T47D (cell line): ENCODE results near the gene PAQR7.

Experiments used
- DNase-seq, 2 experiments: peaks; one replicate each; pipeline versions ENCODE4 v3.0.0 to v3.0.0-alpha.2; 2011 to 2012; ENCODE audit warnings: low read depth in 1 of 2, low spot score in 1 of 2
- JUND ChIP-seq: IDR thresholded peaks from 2 replicates; pipeline ENCODE4 v1.6.1; 2012; ENCODE audit warnings: low read depth
- in situ Hi-C: cut with HindIII; loops from 2 replicates; pipeline ENCODE4 v1.10.0; 2016; ENCODE audit warnings: low sequenced_read_pairs, low pct_unique_long_range_greater_than_20kb

The PAQR7 gene

DNA sequence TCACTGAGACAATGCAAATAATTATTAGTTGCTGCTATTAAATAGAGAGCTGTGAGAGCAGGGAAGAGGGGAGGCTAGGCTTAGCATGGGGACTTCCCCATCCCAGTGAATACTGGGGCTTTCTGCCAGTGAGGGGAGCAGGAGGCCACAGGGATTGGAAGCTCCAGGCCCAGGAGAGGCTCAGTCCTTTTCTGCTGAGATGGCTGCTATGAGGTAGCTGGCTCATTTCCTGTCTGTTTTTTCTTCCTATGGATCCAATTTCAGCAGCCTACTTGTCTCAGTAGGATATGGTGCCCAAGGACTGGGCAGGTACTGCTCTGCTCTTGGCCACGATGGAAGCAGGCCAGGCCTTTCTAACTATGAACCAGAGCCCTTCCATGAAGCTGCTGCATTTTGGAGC, 20.8 kb upstream of the PAQR7 start:
- no peak for DNase-seq
- no peak for TF ChIP-seq JUND
- in situ Hi-C loops = no loop called here

DNA sequence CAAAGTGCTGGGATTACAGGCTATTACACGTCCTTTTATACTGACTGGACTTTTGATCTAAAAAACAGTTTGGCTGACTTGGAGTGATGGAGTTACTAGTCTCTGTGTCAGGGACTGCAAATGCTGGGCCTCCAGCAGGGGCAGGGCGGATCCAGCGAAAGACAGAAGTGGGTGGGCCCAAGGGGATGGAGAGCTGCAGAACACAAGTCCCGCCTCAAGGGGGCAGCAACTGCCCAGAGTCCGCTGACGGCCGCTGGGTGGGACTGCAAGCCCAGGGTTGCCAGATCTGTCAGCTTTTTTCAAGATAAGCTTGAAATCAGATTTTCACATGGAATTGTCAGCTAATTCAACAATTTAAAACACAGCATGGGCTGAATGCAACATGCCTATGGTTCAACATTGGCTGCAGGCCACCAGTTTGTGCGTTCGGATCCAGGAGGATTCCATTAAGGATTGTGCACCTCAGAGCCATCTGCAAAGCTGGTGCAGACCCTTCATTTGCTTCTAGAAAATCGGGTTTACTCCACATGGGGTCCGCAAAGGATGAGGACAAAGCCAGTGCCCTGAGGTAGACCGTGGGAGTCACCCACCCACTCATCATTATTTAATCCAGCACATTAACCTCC, 20.0 kb upstream of the PAQR7 start:
- no peak for TF ChIP-seq JUND
- in situ Hi-C loops = no loop called here
- peak; percentile 56 to 80 for DNase-seq

DNA sequence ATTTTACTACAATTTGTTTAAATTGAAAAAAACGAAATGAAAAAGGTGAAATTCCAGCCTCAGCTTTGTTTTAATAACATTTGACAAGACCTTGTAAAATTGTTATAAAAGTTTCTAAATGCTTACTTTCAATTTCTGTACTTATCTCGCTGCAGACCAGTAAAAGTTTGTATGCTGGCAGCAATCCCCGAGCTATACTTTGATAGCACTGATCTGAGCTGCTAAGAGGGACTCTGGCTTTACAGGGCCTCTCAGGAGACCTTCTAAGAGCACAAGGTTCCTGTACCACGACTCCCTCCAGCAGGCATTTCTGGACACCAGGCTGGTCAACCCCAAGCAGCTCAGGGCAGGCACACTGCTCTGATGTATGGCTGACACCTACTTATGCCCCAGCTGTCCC, 17.6 kb upstream of the PAQR7 start:
- TF ChIP-seq JUND = no peak
- in situ Hi-C loops = no loop called here

DNA sequence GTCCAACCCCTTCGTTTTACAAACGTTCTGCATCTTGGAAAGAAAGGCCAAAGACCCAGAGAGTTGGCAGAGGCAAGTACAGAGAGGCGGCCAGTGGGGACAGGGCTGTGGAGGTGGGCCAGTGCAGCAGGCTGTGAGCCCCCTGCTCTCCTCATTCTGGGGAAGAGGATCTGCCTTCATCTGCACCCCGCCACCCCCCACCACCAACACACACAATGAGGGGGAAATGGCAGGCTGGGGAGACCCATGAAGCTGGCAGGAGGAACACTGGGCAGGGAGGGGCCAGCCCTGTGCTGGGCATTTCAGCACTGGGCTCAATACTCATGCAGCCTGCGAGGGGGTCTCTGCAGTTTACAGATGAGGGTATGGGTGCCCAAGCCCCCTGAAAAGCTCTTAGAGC, 16.1 kb upstream of the PAQR7 start:
- TF ChIP-seq JUND = no peak
- in situ Hi-C loops = no loop called here
- DNase-seq = no peak

More for the DNA sequence above, 17.6 kb upstream of the PAQR7 start:
- no peak for DNase-seq

DNA sequence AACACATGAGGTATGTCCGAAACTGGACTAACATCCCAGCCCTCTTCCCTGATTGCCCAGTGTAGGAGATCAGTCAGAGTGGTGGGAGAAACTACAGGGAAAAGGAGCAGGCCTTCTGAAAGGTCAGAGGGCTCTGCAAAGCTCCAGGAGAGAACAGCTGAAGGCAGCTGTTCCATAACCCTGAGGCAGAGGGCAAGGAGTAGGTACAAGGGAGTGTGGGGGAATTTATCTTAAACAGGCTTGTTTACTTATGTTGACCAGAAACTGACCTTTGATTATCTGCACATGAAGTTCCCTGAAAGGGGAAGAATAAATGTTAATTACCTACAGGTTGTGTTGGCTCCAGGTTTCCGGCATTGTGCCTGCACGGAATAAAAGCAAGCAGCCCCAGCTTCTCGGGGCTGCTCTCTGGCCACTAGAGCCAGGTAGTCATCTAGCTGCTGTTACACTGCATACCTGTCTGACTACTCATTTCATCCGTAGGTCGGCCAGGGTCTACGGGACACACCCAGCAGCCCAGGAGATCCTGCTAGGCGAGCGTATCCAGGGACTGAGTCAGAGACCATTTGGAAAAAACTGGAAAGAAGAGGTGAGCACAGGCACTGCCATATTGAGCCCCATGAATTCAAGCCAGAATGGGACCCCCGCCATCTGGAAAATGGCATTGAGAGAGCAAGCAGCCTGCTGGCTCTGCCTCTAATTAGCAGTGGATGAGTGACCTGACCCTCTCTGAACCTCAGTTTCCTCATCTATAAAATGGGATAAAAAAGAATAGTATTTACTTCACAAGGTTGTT, 14.9 kb upstream of the PAQR7 start:
- no peak for TF ChIP-seq JUND
- in situ Hi-C loops = no loop called here
- peak in 1 of 2 experiments; percentile 60 for DNase-seq

DNA sequence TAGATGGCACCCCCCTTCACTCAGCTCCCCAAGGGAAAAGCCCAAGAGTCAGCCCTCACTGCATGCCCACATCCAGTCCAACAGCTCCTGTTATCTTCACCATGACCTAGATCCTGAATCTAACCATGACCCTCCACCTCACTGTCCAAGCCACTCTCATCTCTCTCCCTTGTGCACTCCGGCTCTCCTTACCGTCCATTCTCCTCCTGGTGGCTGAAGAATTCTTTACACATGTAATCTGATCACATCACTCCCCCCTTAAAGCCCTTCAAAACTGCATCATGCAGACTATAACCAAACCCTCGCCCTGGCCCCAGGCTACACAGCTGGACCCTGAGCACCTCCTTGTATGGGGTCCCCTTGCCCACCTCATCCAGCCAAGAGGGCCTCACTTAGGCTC, 14.0 kb upstream of the PAQR7 start:
- peak in 1 of 2 experiments; percentile 30 for DNase-seq
- in situ Hi-C loops = no loop called here
- no peak for TF ChIP-seq JUND

DNA sequence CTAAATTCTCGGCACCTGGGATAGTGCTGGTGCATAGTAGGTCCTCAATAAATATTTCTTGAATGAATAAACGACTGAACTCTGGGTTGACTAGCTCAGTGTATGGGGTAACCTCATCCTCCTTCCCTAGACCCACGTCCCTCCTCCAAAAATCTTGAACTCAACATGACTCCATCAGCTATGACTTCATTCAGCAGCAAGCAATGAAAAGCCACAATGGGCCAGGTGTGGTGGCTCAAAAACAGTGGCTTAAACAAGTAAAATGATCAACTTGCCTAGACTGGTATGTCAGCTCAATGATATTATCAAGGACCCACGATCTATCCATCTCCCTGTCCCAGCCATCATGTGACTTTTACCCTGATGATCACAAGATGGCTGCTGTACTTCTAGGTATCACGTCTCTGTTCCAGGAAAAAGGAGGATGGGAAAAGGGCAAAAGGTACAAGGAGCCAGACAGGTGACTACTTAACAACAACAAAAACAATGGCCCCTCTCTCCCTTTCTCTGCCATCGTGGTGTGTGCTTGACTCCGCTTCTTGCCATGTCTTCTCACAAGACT, 13.0 kb upstream of the PAQR7 start:
- TF ChIP-seq JUND = no peak
- DNase-seq = no peak
- in situ Hi-C loops = no loop called here

DNA sequence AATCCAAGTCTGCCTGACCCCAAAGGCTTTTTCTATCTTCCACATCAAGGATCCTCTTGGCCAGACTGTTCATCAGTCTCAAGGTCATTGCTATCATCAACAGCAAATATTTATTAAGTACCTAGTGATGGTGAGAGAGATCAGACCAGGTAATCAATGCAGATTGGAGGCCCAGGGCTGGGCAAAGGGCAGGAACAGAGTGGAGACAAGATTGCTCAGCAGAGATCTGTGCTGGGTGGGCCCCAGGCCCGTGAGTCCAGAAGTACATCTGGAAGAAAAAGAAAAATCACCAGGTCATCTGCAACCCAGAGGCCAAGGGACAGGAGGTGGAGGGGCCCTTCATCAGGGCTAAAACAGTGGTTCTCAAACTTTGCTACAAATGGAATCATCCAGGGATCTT, 10.1 kb upstream of the PAQR7 start:
- DNase-seq = no peak
- TF ChIP-seq JUND = no peak
- in situ Hi-C loops = no loop called here

DNA sequence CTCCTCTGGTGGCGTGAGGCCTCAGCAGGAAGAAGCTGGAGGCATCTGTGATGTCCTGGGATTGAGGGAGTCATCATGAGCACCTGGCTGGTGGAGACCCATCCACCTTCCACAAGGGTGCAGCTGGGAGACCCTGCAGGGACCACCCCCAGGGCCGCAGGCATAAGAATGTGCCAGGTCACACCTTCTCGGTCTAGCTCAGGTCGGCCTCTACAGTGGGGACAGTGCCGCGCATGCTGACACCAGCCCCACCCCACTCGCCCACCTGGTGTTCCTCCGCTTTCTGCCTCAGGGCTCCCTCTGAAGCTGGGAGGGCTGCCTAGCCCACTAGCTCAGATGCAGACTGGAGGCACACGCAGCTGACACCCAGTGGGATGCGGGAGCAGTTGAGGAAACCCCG, 5.8 kb upstream of the PAQR7 start:
- no peak for DNase-seq
- in situ Hi-C loops = no loop called here

DNA sequence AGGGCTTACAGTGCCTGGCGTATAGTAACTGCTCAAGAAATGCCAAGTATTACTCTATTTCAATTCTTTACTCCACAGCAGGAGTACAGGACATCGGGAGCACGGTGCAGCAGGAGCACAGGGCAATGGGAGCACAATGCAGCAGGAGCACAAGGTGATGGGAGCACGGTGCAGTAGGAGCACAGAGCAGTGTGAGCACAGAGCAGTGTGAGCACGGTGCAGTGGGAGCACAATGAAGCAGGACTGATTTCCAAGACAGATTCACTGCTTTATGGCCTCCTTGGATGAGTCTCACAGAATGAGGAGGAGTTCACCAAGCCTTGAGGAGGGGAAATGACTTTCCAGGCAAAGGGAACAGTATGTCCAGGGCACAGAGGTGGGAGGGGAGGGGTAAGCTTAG, 5.0 kb upstream of the PAQR7 start:
- no peak for TF ChIP-seq JUND
- DNase-seq = no peak
- in situ Hi-C loops = no loop called here

More for the DNA sequence above, 5.8 kb upstream of the PAQR7 start:
- no peak for TF ChIP-seq JUND

DNA sequence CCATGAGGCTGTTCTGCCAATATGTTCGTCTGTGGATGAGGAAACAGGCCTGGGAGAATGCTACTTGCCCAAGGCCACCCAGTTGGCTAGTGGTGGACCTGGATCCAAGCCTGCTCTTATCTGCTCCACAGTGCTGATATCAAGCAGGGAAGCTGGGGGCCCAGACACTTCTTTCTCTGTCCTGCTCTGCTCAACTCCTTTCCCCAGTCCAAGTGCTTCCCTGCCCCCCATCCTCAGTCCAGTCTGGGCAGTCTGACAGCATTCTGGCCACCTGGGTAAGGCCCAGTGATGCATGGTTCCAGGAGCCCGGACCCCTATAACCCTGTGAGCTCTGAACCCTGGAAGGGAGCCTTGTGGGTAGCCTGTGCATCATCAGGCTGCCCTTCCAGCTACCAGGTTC, 4.2 kb upstream of the PAQR7 start:
- peak in 1 of 2 experiments; percentile 30 for DNase-seq
- in situ Hi-C loops = no loop called here

DNA sequence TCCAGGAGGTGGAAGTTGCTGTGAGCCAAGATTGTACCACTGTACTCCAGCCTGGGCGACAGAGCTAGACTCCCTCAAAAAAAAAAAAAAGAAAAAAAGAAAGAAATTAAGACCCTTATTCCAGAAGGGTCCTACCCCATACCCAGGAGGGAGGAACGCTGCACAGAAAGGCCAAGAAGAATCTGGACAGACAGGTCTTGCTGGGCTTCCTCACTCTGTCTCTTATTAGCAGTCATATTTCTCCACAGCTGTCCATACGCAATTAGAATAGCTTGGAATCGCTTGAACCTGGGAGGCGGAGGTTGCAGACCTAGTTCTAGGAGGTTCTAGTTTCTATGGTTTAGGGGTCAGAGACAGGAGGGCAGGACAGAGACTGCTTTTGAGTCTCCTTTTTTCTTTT, 3.2 kb upstream of the PAQR7 start:
- in situ Hi-C loops = no loop called here
- DNase-seq = peak in 1 of 2 experiments; percentile 68
- TF ChIP-seq JUND = no peak

More for the DNA sequence above, 4.2 kb upstream of the PAQR7 start:
- TF ChIP-seq JUND = no peak

DNA sequence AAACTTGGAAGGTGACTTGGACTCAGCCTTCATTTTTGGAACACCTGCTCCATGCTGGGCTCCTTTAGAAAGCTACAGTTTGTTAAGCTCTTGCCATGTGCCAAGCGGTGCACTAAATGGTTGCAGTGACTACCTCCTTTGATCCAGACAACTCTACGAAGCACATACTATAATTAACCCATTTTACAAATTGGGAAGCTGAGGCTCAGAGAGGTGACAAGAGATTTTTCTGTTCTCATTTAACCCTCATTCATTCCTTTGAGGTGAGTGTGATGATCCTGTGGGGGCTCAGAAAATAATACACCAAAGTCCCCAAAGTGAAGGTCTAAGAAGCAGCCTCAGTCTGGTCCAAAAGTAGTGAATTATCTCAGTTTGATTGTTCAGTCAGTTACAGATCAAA, 1.6 kb upstream of the PAQR7 start:
- no peak for TF ChIP-seq JUND

More for the DNA sequence above, 1.6 kb upstream of the PAQR7 start:
- no peak for DNase-seq
- in situ Hi-C loops = no loop called here
